T-helper 1 cell treated with Interleukin-12 subunit alpha and Interleukin-12 subunit beta and Interleukin-4 antibody, amounts not matched to agents 30 ng/mL and 1 ng/mL, for 36 hours (primary cell): ENCODE measurements around the gene CFAP20. TPM values are rescaled to one million over a fixed set of nuclear protein-coding genes. Genes with fewer than 3 reads are reported as not detected.

Source experiments
- intact Hi-C: fragments of 100-400 bp; cut with micrococcal nuclease; formaldehyde crosslinking; loops from one replicate; pipeline ENCODE4 v1.15.1; 2024
- total RNA-seq: library from RNA; stranded (reverse); gene quantifications from 2 replicates; pipeline ENCODE4 v1.2.3, GENCODE V29; 2022

Gene CFAP20
- total RNA-seq, 1 donor from 2014 or later = 43.1 TPM

GRCh38 chr16:58125781-58126335 is 3.3 kb downstream of the CFAP20 start:
- intact Hi-C loops = loop anchor here (2.0 to 10.0 kb wide), 3 partner anchors 29 to 681 kb away; partner anchors contain the start of genes CIAPIN1 and COQ9

DNA sequence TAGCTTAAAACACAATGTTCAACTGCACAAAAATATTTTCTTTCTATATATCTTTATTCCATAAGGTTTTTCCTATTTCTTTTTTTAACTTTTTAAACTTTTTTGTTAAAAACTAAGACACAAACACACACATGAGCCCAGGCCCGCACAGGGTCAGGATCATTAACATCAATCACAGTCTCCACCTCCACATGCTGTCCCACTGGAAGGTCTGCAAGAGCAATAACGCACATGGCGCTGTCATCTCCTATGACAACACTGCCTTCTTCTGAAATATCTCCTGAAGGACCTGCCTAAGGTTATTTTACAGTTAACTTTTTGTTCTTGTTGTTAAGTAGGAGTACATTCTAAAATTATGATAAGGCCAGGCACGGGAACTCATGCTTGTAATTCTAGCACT is 4.1 kb downstream of the CFAP20 start:
- intact Hi-C loops = loop anchor here (10.0 kb wide), 1 partner anchor 680 kb away; the partner anchor contains the start of genes CIAPIN1 and COQ9

DNA sequence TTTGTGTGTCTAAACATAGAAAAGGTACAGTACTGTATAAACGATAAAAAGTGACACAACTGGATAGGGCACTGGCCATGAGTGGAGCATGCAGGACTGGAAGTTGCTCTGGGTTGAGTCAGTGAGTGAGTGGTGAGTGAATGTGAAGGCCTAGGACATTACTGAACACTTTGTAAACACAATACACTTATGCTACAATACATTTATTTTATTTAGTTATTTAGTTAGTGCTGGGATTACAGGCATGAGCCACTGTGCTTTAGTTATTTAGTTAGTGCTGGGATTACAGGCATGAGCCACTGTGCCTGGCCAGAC is 4.6 kb downstream of the CFAP20 start:
- intact Hi-C loops = loop anchor here (10.0 kb wide), 1 partner anchor 680 kb away; the partner anchor contains the start of genes CIAPIN1 and COQ9

GRCh38 chr16:58123896-58124600 is 5.1 kb downstream of the CFAP20 start:
- intact Hi-C loops = loop anchor here (10.0 kb wide), 1 partner anchor 679 kb away; the partner anchor contains the start of genes CIAPIN1 and COQ9

DNA sequence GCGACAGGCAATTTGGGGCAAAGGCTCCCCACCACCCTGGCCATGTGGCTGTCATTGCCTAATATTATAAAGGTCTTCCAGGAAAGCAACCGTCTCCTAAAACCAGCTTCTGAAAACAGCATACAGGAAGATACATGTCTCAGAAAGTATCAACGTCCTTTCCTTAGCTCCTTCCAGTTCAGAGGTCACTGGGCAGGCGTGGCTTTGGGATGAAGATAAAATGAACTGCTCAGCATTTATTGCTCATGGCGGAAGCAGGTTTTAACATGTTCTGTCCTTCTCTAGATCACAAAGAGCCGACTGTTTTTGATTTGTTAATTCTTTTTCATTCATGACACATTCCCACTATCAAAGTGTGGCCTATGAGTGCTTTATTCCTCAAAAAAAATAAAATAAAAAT is 8.0 kb downstream of the CFAP20 start:
- intact Hi-C loops = loop anchor here (10.0 kb wide), 1 partner anchor 676 kb away; the partner anchor contains the start of genes CIAPIN1 and COQ9

DNA sequence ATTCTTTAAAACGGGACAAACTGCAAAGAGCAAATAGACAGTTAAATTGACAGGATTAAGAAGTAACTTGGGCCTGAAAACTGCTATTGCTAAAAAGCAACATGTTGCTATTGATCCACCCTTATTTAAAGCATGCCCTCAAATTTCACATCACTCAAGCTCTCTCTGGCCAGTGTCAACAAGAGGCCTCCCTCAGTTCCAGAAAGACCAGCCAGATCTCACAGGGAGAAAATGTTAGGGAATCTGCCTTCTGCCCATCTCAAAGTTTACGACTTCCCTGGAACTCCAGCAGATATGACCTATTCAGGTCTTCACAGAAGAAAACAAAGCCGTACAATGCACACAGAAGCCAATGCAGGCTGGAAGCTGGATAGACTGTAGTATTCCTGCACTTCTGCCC is 8.9 kb downstream of the CFAP20 start:
- intact Hi-C loops = loop anchor here (10.0 kb wide), 1 partner anchor 675 kb away; the partner anchor contains the start of genes CIAPIN1 and COQ9

DNA sequence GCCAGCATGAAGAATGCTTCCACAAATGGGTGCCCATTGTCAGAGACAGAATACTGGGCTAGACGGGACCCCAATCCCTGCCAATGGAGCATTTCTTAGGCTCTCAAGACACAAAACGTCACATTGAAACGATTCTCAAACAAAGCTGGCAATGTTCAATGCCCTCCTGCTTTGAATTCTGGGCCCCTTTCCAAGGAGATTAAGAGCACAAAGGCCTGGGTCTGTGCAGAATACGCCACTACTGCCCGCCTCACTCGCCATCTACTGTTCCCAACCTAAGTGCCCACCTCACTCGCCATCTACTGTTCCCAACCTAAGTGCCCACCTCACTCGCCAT is 9.7 kb downstream of the CFAP20 start:
- intact Hi-C loops = no loop called here

- intact Hi-C loops = no loop called here
Measured at GRCh38 chr16:58118801-58119508, 10.2 kb downstream of the CFAP20 start.

- intact Hi-C loops = no loop called here
Measured at GRCh38 chr16:58116529-58116928, 12.7 kb downstream of the CFAP20 start.

GRCh38 chr16:58116081-58116480 is 13.1 kb downstream of the CFAP20 start:
- intact Hi-C loops = no loop called here

DNA sequence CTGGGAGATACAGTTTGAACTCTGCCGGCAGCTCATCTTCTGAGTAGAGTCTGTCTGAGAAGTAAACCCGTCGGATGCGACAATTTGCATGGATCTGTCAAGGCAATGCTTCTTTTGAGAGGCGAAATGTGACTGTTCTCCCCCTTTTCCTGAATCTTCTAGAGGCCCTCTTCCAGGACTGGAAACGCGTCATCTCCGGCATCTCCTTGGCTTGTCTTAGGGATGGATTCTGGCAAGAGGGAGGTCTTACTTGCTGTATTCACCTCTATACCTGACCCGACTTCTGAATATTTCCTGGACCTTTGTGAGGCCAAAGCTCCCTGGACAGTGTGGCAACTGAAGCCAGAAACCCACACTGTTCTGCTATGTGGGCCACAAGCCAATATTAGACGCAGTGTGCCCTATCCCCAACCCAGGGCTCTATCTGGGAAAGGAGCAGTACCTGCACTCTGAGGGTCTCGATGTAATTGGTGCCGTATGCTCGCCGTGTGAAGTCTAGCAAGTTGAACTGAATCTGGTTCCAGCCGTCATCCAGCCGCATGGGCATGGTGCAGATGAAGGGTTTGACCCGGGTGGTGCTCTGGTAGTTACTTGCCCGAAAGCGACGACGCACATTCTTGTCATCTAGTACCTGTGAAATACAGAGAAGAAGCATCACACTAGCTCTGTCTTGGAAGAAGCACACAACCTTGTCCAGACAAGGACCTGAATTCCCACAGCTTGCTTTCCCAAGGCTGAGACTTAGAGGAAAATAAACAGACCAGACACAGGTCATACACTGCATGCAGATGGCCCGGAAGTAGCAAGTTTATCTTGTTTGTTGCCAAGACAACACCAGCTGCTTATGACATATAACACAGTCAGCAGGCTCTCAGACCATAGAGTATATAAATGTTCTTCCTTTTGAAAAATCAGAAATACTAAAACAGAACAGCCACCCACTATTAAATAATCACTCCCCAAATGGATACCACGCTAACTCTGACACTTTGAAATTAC is 14.1 kb downstream of the CFAP20 start:
- intact Hi-C loops = no loop called here

- intact Hi-C loops = no loop called here
Measured at GRCh38 chr16:58111302-58111627, 17.9 kb downstream of the CFAP20 start.

GRCh38 chr16:58110571-58111301 is 18.4 kb downstream of the CFAP20 start:
- intact Hi-C loops = no loop called here

DNA sequence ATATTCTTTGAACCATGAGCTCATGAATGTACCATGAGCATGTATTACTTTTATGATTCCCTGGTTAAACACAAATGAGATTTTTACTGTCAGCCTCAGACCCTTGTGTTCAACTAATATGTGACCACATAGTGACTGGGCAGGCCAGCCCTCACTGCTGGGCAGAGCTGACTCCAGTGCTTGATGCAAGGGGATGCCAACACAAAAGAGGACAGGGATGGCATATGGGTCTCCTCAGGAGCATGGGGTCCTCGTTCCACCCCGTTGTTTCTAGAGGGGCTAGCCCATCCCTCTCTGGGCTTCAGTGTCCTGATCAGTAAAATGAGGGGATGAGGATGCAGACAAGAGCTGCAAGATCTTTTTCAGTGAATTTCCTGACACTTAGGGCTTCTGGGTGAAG is 19.3 kb downstream of the CFAP20 start:
- intact Hi-C loops = no loop called here

- intact Hi-C loops = no loop called here
Measured at GRCh38 chr16:58109330-58109729, 19.9 kb downstream of the CFAP20 start.

DNA sequence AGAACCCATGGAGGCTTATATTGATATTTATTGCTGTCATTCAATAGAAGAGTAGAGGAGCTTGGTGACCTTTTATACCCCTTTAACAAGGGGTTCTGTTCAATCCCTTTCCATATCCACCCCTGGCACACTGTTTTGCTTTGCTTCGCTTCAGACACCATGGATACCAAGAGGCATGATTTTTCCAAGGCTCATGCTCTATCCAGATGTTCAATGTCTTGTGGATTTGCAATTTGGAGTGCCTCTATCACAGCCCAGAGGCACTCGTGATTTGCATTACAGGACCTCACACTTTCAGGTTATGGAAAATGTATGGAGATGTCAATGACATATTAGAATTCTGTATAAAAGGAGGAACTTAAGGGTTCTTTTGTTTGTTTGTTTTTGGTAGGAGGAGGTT is 21.5 kb downstream of the CFAP20 start:
- intact Hi-C loops = no loop called here

- intact Hi-C loops = no loop called here
Measured at GRCh38 chr16:58107228-58107627, 22.0 kb downstream of the CFAP20 start.

- intact Hi-C loops = no loop called here
Measured at GRCh38 chr16:58105631-58106030, 23.6 kb downstream of the CFAP20 start.

DNA sequence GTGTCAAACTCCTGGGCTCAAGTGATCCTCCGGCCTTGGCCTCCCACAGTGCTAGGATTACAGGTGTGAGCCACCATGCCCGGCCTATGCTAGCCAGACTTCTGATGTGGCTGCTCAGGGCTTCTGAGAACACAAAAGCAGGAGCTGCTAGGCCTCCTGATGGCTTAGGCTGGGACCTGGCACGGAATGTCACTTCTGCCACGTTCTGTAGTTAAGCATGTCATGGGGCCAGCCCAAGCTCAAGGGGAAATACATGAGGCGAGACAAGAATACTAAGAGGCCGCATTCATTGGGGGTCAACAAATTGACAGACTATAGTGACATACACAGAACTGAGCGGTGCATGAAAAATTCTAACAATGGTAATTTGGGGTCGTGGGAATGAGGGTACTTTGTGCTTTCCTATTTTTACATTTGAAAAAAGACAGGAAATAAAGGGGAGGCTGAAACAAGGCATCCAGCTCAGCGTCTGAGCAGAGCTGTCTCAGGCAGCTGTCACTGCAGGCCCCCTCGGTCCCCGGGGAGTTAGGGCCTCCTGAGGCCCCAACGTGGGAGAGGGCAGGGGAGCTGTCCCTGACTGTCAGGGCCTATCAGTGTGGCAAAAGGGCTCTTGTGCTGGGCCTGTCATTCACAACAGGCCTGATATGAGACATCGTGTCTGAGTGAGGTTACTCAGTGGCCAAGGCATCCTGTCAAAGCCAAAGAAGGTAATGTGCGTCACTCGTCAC is 26.4 kb downstream of the CFAP20 start:
- intact Hi-C loops = no loop called here

DNA sequence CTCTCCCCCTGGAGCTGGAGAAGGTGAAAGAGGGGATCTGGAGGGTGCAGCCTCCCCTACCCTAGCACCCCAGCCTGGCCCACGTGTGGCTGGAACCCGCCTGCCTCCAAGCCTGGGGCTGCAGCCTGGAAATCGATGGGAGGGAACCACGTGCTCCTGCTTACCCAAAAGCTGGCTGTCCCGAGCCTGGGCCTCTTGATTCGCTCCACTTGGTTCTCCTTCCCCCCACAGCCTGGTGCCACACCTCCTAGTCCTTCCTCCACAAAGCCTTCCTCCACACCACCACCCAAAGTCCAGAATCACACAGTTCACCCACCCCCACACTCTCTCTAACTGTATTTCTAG is 29.3 kb downstream of the CFAP20 start:
- intact Hi-C loops = no loop called here
